Astrocyte of the cerebellum (primary cell): ENCODE measurements around the gene CCDC124.
A peak's percentile ranks its signal among the peaks of the same experiment; 100 is the strongest.
"Not testable (repeated sequence)": the region's sequence is repeated elsewhere in the genome, so short reads cannot be mapped to it uniquely, and the experiment has no call there.

Experiments
- DNase-seq: peaks from one replicate; pipeline ENCODE4 v3.0.0-alpha.2; 2011; ENCODE audit warnings: low read depth
- H3K4me3 ChIP-seq: 2 replicates; pipeline ENCODE4 v1.5.1; 2011; ENCODE audit warnings: mild to moderate bottlenecking, low read depth, low read length, moderate library complexity
- in situ Hi-C: cut with HindIII; loops from 2 replicates; pipeline ENCODE4 v1.10.0; 2017; ENCODE audit warnings: low sequenced_read_pairs
- TF ChIP-seq, protein P1 (sequence below): IDR thresholded peaks from 2 replicates; pipeline ENCODE4 v1.5.1; 2012; ENCODE audit warnings: low read length, low read depth, moderate library complexity, mild to moderate bottlenecking; ENCODE audit errors: missing control alignments

CCDC124 gene

DNA sequence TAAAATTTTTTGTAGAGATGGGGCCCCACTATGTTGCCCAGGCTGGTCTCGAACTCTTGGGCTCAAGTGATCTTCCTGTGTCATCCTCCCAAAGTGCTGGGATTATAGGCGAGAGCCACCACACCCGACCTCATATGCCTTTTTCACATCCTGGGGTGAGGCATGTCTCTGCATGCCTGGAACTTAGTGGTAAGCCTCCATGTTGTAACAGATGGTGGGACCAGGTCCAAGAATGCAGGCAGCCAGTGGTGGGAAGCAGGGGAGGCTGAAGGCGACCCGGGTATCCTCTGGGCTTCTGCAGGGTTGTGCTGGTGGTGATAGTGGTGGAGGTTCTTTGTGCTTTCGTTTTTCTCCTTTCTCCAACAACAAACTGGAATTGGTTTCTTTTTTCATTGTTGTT lies 30.1 kb upstream of the CCDC124 start:
- in situ Hi-C loops = no loop called here
- peak; percentile 3 for DNase-seq
- TF ChIP-seq, protein P1, sequence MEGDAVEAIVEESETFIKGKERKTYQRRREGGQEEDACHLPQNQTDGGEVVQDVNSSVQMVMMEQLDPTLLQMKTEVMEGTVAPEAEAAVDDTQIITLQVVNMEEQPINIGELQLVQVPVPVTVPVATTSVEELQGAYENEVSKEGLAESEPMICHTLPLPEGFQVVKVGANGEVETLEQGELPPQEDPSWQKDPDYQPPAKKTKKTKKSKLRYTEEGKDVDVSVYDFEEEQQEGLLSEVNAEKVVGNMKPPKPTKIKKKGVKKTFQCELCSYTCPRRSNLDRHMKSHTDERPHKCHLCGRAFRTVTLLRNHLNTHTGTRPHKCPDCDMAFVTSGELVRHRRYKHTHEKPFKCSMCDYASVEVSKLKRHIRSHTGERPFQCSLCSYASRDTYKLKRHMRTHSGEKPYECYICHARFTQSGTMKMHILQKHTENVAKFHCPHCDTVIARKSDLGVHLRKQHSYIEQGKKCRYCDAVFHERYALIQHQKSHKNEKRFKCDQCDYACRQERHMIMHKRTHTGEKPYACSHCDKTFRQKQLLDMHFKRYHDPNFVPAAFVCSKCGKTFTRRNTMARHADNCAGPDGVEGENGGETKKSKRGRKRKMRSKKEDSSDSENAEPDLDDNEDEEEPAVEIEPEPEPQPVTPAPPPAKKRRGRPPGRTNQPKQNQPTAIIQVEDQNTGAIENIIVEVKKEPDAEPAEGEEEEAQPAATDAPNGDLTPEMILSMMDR = no peak
- H3K4me3 ChIP-seq = no peak overlapping the region

DNA sequence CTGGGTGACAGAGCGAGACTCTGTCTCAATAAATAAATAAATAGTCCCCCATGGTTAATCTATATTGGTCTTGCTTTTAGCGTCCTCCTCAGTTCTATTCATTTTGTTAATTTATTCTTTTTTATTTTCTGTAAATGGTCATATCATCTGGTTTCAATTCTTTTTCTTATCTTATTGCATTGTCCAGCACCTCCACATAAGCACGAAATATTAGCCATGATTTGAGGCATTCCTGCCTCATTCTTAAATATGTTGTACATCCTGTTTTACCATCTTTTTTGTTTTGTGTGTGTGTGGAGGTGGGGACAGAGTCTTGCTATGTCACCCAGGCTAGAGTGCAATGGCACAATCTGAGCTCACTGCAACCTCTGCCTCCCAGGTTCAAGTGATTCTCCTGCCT lies 24.6 kb upstream of the CCDC124 start:
- no peak overlapping the region for H3K4me3 ChIP-seq
- TF ChIP-seq, protein P1 = no peak
- in situ Hi-C loops = no loop called here
- DNase-seq = no peak

DNA sequence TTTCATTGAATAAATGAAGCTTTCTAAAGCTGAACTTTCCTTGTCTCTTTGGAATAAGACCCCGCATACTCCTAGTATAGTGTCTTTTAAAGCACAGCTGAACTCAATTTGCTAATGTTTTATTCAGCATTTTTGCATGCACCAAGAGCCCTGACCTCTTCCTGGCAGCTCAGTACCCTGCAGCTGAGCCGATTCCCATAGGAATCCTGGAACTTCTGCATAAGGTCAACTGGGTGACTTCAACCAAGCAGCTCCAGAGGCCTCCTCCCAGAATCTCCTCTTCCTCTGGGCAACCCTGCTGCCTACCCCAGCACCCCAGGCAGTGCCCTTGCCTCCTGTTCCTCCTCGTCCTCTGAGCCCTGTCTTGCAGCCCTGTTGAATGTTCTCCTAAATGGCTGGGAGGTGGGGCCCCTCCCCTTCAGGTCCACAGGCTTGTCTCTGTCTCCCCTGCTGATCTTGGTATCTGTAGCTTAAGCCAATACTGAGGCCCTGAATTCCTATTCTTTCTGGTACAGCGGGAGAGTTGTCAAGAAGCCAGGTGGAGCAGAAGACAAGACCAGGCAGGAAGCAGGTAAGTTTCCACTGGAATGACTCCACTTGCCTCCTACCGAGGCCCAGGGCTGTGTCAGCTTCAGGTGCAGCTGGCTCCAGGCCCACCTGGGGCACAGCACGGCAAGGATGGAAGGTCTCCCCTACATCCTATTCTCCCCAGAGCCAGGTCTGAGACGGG lies 23.6 kb upstream of the CCDC124 start:
- no peak overlapping the region for H3K4me3 ChIP-seq
- in situ Hi-C loops = no loop called here
- DNase-seq = no peak
- TF ChIP-seq, protein P1 = no peak

DNA sequence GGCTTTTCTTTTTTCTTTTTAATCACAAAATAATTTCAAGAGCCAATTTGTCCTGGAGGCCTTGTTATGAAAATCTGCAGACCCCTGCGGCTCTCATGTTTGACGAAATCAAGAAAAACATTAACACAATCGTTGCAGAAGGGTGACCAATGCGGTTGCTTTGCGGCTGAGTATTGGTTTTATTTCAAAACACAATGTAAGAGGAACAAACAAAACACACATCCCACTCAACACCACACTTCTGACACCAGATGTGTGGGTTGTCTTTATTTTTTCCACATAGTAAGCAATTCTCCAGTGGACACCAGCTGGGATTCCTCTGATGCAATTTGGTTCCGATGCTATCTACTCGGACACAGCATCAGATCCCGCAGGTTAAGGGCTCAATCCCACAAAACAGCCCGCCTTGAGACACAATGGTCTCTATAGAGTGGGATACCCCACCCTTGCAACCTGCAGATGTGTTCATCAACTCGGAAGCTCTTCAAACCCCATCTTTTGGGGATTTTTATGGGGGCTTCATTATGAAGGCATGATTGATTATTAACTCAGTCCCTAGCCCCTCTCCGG lies 21.9 kb upstream of the CCDC124 start:
- DNase-seq = no peak
- TF ChIP-seq, protein P1 = no peak
- no peak overlapping the region for H3K4me3 ChIP-seq
- in situ Hi-C loops = no loop called here

DNA sequence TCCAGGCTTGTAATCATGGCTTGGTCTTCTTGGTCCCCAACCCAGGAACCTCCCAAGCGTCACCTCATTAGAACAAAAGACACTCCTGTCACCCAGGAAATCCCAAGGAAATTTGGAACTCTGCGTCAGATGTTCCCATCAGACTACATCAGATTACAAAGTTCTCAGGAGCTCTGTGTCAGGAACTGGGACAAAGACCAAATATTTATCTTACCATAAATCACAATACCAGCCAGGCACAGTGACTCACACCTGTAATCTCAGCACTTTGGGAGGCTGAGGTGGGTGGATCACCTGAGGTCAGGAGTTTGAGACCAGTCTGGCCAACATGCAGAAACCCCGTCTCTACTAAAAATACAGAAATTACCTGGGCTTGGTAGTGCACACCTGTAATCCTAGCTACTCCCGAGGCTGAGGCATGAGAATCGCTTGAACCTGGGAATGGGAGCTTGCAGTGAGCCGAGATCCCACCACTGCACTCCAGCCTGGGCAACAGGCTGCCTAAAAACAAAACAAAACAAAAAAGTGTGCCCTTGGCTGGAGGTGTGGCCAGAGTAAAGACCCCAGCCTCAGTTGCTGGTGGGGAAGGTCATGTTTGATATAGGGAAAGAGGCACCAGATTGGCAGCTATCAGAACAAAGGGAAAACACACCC lies 16.7 kb upstream of the CCDC124 start:
- H3K4me3 ChIP-seq = no peak overlapping the region
- TF ChIP-seq, protein P1 = no peak
- no peak for DNase-seq
- in situ Hi-C loops = loop anchor here (5.0 kb wide), 1 partner anchor 41 kb away; no protein-coding TSS in a partner anchor

DNA sequence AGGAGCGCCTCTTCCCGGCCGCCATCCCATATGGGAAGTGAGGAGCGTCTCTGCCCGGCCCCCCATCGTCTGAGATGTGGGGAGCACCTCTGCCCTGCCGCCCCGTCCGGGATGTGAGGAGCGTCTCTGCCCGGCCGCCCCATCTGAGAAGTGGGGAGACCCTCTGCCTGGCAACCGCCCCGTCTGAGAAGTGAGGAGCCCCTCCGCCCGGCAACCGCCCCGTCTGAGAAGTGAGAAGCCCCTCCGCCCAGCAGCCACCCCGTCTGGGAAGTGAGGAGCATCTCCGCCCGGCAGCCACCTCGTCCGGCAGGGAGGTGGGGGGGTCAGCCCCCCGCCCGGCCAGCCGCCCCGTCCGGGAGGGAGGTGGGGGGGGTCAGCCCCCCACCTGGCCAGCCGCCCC lies 14.7 kb upstream of the CCDC124 start:
- in situ Hi-C loops = loop anchor here (5.0 kb wide), 1 partner anchor 39 kb away; no protein-coding TSS in a partner anchor
- not testable (repeated sequence) for H3K4me3 ChIP-seq, DNase-seq

DNA sequence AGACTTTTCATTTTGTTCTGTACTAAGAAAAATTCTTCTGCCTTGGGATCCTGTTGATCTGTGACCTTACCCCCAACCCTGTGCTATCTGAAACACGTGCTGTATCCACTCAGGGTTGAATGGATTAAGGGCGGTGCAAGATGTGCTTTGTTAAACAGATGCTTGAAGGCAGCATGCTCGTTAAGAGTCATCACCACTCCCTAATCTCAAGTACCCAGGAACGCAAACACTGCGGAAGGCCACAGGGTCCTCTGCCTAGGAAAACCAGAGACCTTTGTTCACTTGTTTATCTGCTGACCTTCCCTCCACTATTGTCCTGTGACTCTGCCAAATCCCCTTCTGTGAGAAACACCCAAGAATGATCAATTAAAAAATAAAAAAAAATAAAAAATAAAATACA lies 13.7 kb upstream of the CCDC124 start:
- H3K4me3 ChIP-seq, DNase-seq: not testable (repeated sequence)
- in situ Hi-C loops = loop anchor here (5.0 kb wide), 1 partner anchor 38 kb away; no protein-coding TSS in a partner anchor
